Tibial nerve (tissue), 3 donors: ENCODE results near the gene ATG101.

ENCODE experiments used
- POLR2A ChIP-seq, 2 donors: fragments of 450-650 bp; IDR thresholded peaks; one replicate each; pipeline ENCODE4 v1.6.1; 2017; ENCODE audit warnings: antibody characterized with exemption in 2 of 2, mild to moderate bottlenecking in 2 of 2, moderate library complexity in 2 of 2
- TF ChIP-seq, protein P1 (sequence below), 5 experiments: fragments of 200-600 bp in 3 of 5; fragments of 450-650 bp in 2 of 5; sonication (generic) in 3 of 5; IDR thresholded peaks; one replicate each; pipeline ENCODE4 v1.5.1; 2016 to 2019; ENCODE audit warnings: antibody characterized with exemption in 5 of 5, mild to moderate bottlenecking in 3 of 5, moderate library complexity in 2 of 5

DNA sequence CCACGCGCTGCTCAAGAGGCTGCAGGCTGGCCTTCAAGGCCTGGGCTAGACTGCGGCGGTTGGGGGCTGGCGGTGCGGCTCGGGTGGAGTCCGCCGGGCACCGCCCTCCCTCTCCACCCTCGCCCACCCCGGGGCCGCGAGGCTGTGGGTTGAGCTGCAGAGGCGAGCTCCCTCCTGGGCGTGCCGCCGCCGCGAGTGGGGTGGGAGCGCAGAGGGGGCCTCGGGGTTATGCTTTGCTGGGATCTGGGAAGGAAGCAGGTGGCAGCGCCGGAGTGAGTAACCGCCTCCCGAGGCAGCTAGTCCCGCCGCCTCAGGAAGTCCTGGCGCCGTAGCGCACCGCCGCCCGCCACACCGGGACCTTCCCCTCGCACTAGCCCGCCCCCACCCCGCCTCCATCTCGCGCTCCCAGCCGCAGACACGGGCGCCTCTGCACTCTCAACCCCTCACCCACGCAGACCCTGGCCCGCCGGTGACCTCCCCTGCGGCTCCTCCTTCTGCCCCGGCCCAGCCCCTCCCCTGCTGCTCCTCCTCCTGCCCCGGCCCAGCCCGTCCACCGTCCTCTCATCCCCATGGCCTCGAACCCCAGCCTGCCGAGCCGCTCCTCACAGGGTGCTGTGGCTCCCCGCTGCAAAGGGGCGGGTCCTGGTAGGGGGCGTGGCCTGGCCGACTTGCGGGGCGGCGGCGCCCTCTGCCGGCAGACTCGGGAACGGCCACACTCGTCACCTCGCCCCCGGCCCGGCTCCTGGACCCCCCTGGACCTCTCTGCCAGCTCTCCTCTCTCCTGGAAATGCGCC lies 46.4 kb upstream of the ATG101 start:
- TF ChIP-seq, protein P1, sequence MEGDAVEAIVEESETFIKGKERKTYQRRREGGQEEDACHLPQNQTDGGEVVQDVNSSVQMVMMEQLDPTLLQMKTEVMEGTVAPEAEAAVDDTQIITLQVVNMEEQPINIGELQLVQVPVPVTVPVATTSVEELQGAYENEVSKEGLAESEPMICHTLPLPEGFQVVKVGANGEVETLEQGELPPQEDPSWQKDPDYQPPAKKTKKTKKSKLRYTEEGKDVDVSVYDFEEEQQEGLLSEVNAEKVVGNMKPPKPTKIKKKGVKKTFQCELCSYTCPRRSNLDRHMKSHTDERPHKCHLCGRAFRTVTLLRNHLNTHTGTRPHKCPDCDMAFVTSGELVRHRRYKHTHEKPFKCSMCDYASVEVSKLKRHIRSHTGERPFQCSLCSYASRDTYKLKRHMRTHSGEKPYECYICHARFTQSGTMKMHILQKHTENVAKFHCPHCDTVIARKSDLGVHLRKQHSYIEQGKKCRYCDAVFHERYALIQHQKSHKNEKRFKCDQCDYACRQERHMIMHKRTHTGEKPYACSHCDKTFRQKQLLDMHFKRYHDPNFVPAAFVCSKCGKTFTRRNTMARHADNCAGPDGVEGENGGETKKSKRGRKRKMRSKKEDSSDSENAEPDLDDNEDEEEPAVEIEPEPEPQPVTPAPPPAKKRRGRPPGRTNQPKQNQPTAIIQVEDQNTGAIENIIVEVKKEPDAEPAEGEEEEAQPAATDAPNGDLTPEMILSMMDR (IDR thresholded peaks at IDR 0.05) = peak; percentile 95 to 100 (median 99)
- TF ChIP-seq POLR2A (IDR thresholded peaks at IDR 0.05) = peak in 1 of 2 donors; percentile 22
